ENCODE measurements around the gene C12orf57.

- no peak for TF ChIP-seq POLR2A (IDR thresholded peaks at IDR 0.05; ENCODE audit: extremely low read depth, insufficient read length)
- no peak for TF ChIP-seq CTCF (IDR thresholded peaks at IDR 0.05; ENCODE audit: low read depth, low read length)
Observed at GRCh38 chr12:6896846-6897435, 46.9 kb upstream of the C12orf57 start.

All from NB4 (cell line).